ENCODE measurements around the gene ADAM17. TPM values are rescaled to one million over a fixed set of nuclear protein-coding genes. Genes with fewer than 3 reads are reported as not detected.

ADAM17 gene
- total RNA-seq, 2 experiments from 2014 or later, result 14.2 to 15.9 TPM

- CTCF ChIA-PET, result interaction anchor here (1.2 to 1.4 kb wide), 3 partner anchors 17 to 82 kb away, joined by 3 read pairs; partner anchors contain the start of gene ADAM17
- intact Hi-C loops (cut with micrococcal nuclease), result loop anchor here (5.0 kb wide), 1 partner anchor 79 kb away; no protein-coding TSS in a partner anchor
- no peak for TF ChIP-seq CTCF (IDR thresholded peaks at IDR 0.05)
- H3K36me3 Mint-ChIP-seq (ENCODE audit: low read depth), result peaks cover 39% of the 10 kb centered on the region
- H3K27me3 Mint-ChIP-seq, result no peaks in the 10 kb centered on the region
- DNase-seq (peak; percentile 45), ATAC-seq (peak; percentile 17)
- H3K4me3 Mint-ChIP-seq, result peak overlapping the region; percentile 72
- POLR2A ChIA-PET, result interaction anchor here (0.7 to 2.6 kb wide), 11 partner anchors 9 to 279 kb away, joined by 3 to 19 read pairs (median 4); partner anchors contain the start of genes ADAM17, CPSF3 and ITGB1BP1
- peaks cover 35% of the 10 kb centered on the region for H3K4me1 Mint-ChIP-seq (ENCODE audit: low read depth)
- H3K27ac Mint-ChIP-seq, result peak overlapping the region; percentile 83
- H3K9me3 Mint-ChIP-seq, result no peaks in the 10 kb centered on the region
Measured at GRCh38 chr2:9473308-9473984, 82.2 kb downstream of the ADAM17 start.

- intact Hi-C loops (cut with micrococcal nuclease), result loop anchor here (5.0 kb wide), 1 partner anchor 80 kb away; no protein-coding TSS in a partner anchor
- H3K36me3 Mint-ChIP-seq (ENCODE audit: low read depth), result peaks cover 39% of the 10 kb centered on the region
Measured at GRCh38 chr2:9472511-9472910, 83.1 kb downstream of the ADAM17 start.

GRCh38 chr2:9471206-9471605 is 84.4 kb downstream of the ADAM17 start:
- H3K27me3 Mint-ChIP-seq, result no peaks in the 10 kb centered on the region
- H3K4me1 Mint-ChIP-seq (ENCODE audit: low read depth), result peaks cover 13% of the 10 kb centered on the region
- CTCF ChIA-PET, result no interaction called here
- no peaks in the 10 kb centered on the region for H3K9me3 Mint-ChIP-seq
- ATAC-seq (no peak), DNase-seq (no peak)
- intact Hi-C loops (cut with micrococcal nuclease), result loop anchor here (5.0 kb wide), 1 partner anchor 81 kb away; no protein-coding TSS in a partner anchor
- no peak overlapping the region for H3K27ac Mint-ChIP-seq
- no peak overlapping the region for H3K4me3 Mint-ChIP-seq
- POLR2A ChIA-PET, result no interaction called here
- no peak for TF ChIP-seq CTCF (IDR thresholded peaks at IDR 0.05)
- peaks cover 35% of the 10 kb centered on the region for H3K36me3 Mint-ChIP-seq (ENCODE audit: low read depth)

More at GRCh38 chr2:9472511-9472910, 83.1 kb downstream of the ADAM17 start:
- no peak overlapping the region for H3K4me3 Mint-ChIP-seq
- no peaks in the 10 kb centered on the region for H3K27me3 Mint-ChIP-seq
- ChIA-PET CTCF (no interaction called here), POLR2A (interaction anchor here (1.3 to 1.4 kb wide), 2 partner anchors 23 to 83 kb away, joined by 3 to 9 read pairs; partner anchors contain the start of gene ADAM17)
- ATAC-seq, result no peak
- no peak for DNase-seq
- peaks cover 26% of the 10 kb centered on the region for H3K4me1 Mint-ChIP-seq (ENCODE audit: low read depth)
- TF ChIP-seq CTCF (IDR thresholded peaks at IDR 0.05), result no peak
- H3K9me3 Mint-ChIP-seq, result no peaks in the 10 kb centered on the region
- H3K27ac Mint-ChIP-seq, result no peak overlapping the region

DNA sequence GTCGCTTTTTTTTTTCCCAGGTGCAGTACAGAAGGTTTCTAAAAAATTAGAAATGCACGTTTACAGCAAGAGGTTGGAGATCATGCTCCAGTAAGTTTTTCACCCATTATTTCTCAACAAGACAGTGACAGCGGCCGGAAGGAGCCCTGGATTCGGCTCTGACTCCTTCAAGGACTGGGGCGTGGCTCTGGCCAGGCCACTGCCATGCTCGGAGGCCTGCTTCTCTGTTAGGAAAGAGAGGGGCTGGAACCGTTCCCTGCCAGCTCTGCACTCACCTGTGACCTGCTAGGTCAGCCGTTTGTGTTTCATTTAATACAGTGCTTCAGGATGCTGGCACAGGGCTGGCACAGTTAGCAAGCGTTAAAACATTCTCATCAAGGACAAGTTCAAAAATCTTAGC is 87.9 kb downstream of the ADAM17 start:
- ATAC-seq (no peak), DNase-seq (no peak)
- H3K27me3 Mint-ChIP-seq, result no peaks in the 10 kb centered on the region
- no peak overlapping the region for H3K27ac Mint-ChIP-seq
- intact Hi-C loops (cut with micrococcal nuclease), result no loop called here
- peaks cover 28% of the 10 kb centered on the region for H3K36me3 Mint-ChIP-seq (ENCODE audit: low read depth)
- ChIA-PET CTCF (no interaction called here), POLR2A (interaction anchor here (1.0 kb wide), 1 partner anchor 46 kb away, joined by 3 read pairs; no protein-coding TSS in a partner anchor)
- TF ChIP-seq CTCF (IDR thresholded peaks at IDR 0.05), result no peak
- no peak overlapping the region for H3K4me3 Mint-ChIP-seq
- no peaks in the 10 kb centered on the region for H3K9me3 Mint-ChIP-seq
- peaks cover 12% of the 10 kb centered on the region for H3K4me1 Mint-ChIP-seq (ENCODE audit: low read depth)

DNA sequence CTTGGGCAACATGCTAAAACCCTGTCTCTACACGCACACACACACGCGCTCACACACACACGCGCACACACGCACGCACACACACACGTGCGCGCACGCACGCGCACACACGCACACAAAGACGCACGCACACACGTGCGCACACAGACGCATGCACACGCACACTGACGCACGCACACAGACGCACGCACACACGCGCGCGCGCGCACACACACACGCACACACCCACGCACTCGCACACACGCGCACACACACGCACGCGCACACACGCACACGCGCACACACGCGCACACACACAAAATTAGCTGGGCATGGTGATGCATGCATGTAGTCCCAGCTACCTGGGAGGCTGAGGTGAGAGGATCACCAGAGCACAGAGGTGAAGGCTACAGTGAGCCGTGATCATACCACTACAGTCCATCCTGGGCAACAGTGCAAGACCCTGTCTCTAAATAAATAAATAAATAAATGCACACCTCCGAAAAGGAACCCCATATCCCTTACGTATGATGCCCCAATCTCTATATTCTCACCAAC is 89.4 kb downstream of the ADAM17 start:
- Mint-ChIP-seq H3K4me1 (ENCODE audit: low read depth) (peaks cover 12% of the 10 kb centered on the region), H3K27ac (no peak overlapping the region), H3K9me3 (no peaks in the 10 kb centered on the region), H3K27me3 (no peaks in the 10 kb centered on the region), H3K36me3 (ENCODE audit: low read depth) (peaks cover 20% of the 10 kb centered on the region), H3K4me3 (no peak overlapping the region)
- ChIA-PET CTCF (no interaction called here), POLR2A (no interaction called here)
- no peak for ATAC-seq
- intact Hi-C loops (cut with micrococcal nuclease), result no loop called here
- no peak for TF ChIP-seq CTCF (IDR thresholded peaks at IDR 0.05)
- no peak for DNase-seq

Data from activated CD8-positive, alpha-beta T cell treated with anti-CD3 and anti-CD28 coated beads for 36 hours (primary cell).